ENCODE results near the gene PRTFDC1.

GRCh38 chr10:24897326-24897926, 55.0 kb downstream of the PRTFDC1 start:
- TF ChIP-seq TAF1 (IDR thresholded peaks at IDR 0.05; ENCODE audit: borderline replicate concordance, low read depth, low read length) (no peak), POLR2A (IDR thresholded peaks at IDR 0.05; ENCODE audit: low read depth, low read length) (no peak)

All from GM12892 (cell line).